ENCODE results near the gene GIPC2. TPM values are rescaled to one million over a fixed set of nuclear protein-coding genes. Genes with fewer than 3 reads are reported as not detected.
A peak's percentile ranks its signal among the peaks of the same experiment; 100 is the strongest.
"Not testable (repeated sequence)": the region's sequence is repeated elsewhere in the genome, so short reads cannot be mapped to it uniquely, and the experiment has no call there.

The GIPC2 gene
- polyA plus RNA-seq, 3 donors = 15.8 to 20.7 (median 19.7) TPM

- DNase-seq (ENCODE audit: extremely low read depth in 1 of 11, low read depth in 9 of 11, low spot score in 4 of 11) = no peak
These were observed 8.8 kb downstream of the GIPC2 start for GRCh38 chr1:78054559-78054958.

- DNase-seq (ENCODE audit: extremely low read depth in 1 of 11, low read depth in 9 of 11, low spot score in 4 of 11) = no peak
These were observed 9.2 kb downstream of the GIPC2 start for GRCh38 chr1:78054972-78055371.

- DNase-seq (ENCODE audit: extremely low read depth in 1 of 11, low read depth in 9 of 11, low spot score in 4 of 11) = no peak
These were observed 9.9 kb downstream of the GIPC2 start for GRCh38 chr1:78055565-78056132.

- no peak for DNase-seq (ENCODE audit: extremely low read depth in 1 of 11, low read depth in 9 of 11, low spot score in 4 of 11)
These were observed 12.9 kb downstream of the GIPC2 start for GRCh38 chr1:78058670-78059069.

GRCh38 chr1:78060857-78061563, 15.2 kb downstream of the GIPC2 start:
- DNase-seq (ENCODE audit: extremely low read depth in 1 of 11, low read depth in 9 of 11, low spot score in 4 of 11) = no peak

- no peak for DNase-seq (ENCODE audit: extremely low read depth in 1 of 11, low read depth in 9 of 11, low spot score in 4 of 11)
These were observed 16.2 kb downstream of the GIPC2 start for GRCh38 chr1:78061825-78062523.

GRCh38 chr1:78064886-78065285, 19.1 kb downstream of the GIPC2 start:
- not testable (repeated sequence) for DNase-seq (ENCODE audit: extremely low read depth in 1 of 11, low read depth in 9 of 11, low spot score in 4 of 11)

GRCh38 chr1:78068681-78069283, 23.0 kb downstream of the GIPC2 start:
- DNase-seq (ENCODE audit: extremely low read depth in 1 of 11, low read depth in 9 of 11, low spot score in 4 of 11) = no peak

- no peak for DNase-seq (ENCODE audit: extremely low read depth in 1 of 11, low read depth in 9 of 11, low spot score in 4 of 11)
These were observed 24.0 kb downstream of the GIPC2 start for GRCh38 chr1:78069784-78070183.

- DNase-seq (ENCODE audit: extremely low read depth in 1 of 11, low read depth in 9 of 11, low spot score in 4 of 11) = no peak
These were observed 24.4 kb downstream of the GIPC2 start for GRCh38 chr1:78070210-78070609.

GRCh38 chr1:78070758-78071157, 25.0 kb downstream of the GIPC2 start:
- DNase-seq (ENCODE audit: extremely low read depth in 1 of 11, low read depth in 9 of 11, low spot score in 4 of 11) = no peak

- no peak for DNase-seq (ENCODE audit: extremely low read depth in 1 of 11, low read depth in 9 of 11, low spot score in 4 of 11)
These were observed 25.9 kb downstream of the GIPC2 start for GRCh38 chr1:78071696-78072095.

GRCh38 chr1:78072216-78072615, 26.4 kb downstream of the GIPC2 start:
- no peak for DNase-seq (ENCODE audit: extremely low read depth in 1 of 11, low read depth in 9 of 11, low spot score in 4 of 11)

GRCh38 chr1:78073441-78073840, 27.7 kb downstream of the GIPC2 start:
- DNase-seq (ENCODE audit: extremely low read depth in 1 of 11, low read depth in 9 of 11, low spot score in 4 of 11) = no peak

GRCh38 chr1:78075621-78076020, 29.9 kb downstream of the GIPC2 start:
- no peak for DNase-seq (ENCODE audit: extremely low read depth in 1 of 11, low read depth in 9 of 11, low spot score in 4 of 11)

- no peak for DNase-seq (ENCODE audit: extremely low read depth in 1 of 11, low read depth in 9 of 11, low spot score in 4 of 11)
These were observed 32.6 kb downstream of the GIPC2 start for GRCh38 chr1:78078358-78078757.

GRCh38 chr1:78079580-78079979, 33.8 kb downstream of the GIPC2 start:
- no peak for DNase-seq (ENCODE audit: extremely low read depth in 1 of 11, low read depth in 9 of 11, low spot score in 4 of 11)

GRCh38 chr1:78080767-78081166, 35.0 kb downstream of the GIPC2 start:
- DNase-seq (ENCODE audit: extremely low read depth in 1 of 11, low read depth in 9 of 11, low spot score in 4 of 11) = no peak

GRCh38 chr1:78081980-78082860, 36.5 kb downstream of the GIPC2 start:
- DNase-seq (ENCODE audit: extremely low read depth in 1 of 11, low read depth in 9 of 11, low spot score in 4 of 11) = peak in 1 of 11 donors; percentile 11

Measured in renal cortex interstitium (tissue), 11 donors.